Type B pancreatic cell (in vitro differentiated cells): ENCODE results near the gene CNOT2. TPM values are rescaled to one million over a fixed set of nuclear protein-coding genes. Genes with fewer than 3 reads are reported as not detected.
"Not testable (repeated sequence)": the region's sequence is repeated elsewhere in the genome, so short reads cannot be mapped to it uniquely, and the experiment has no call there.

ENCODE experiments used
- DNase-seq: peaks from one replicate; pipeline ENCODE4 v3.0.0; 2021; ENCODE audit warnings: mixed read lengths; ENCODE audit not compliant: unreplicated experiment; ENCODE audit errors: extremely low spot score
- H3K27ac Mint-ChIP-seq: 2 replicates; pipeline ENCODE4 v1.8.0; 2021; ENCODE audit warnings: mild to moderate bottlenecking, mixed read lengths
- H3K27me3 Mint-ChIP-seq: 2 replicates; pipeline ENCODE4 v1.8.0; 2021; ENCODE audit warnings: mixed read lengths
- H3K36me3 Mint-ChIP-seq: 2 replicates; pipeline ENCODE4 v1.8.0; 2021; ENCODE audit warnings: mixed read lengths
- H3K4me1 Mint-ChIP-seq: one replicate; pipeline ENCODE4 v1.8.0; 2021; ENCODE audit warnings: mixed read lengths; ENCODE audit not compliant: unreplicated experiment
- H3K4me3 Mint-ChIP-seq: 2 replicates; pipeline ENCODE4 v1.8.0; 2021; ENCODE audit warnings: mild to moderate bottlenecking, mixed read lengths
- H3K9me3 Mint-ChIP-seq: 2 replicates; pipeline ENCODE4 v1.8.0; 2021; ENCODE audit warnings: mixed read lengths
- CTCF ChIP-seq: fragments of 200-600 bp; sonication (generic); conservative IDR thresholded peaks from 2 replicates; pipeline ENCODE4 v1.5.0; 2021; ENCODE audit warnings: antibody characterized with exemption, mild to moderate bottlenecking
- total RNA-seq: library from RNA; stranded (reverse); gene quantifications from 2 replicates; pipeline ENCODE4 v1.2.1, GENCODE V29; 2021; ENCODE audit warnings: low replicate concordance

The CNOT2 gene
- total RNA-seq, 1 donor from 2014 or later, result 83.9 TPM

- no peak overlapping the region for H3K4me3 Mint-ChIP-seq
- no peaks in the 10 kb centered on the region for H3K27me3 Mint-ChIP-seq
- H3K36me3 Mint-ChIP-seq, result peaks cover 41% of the 10 kb centered on the region
- H3K27ac Mint-ChIP-seq, result no peak overlapping the region
- H3K9me3 Mint-ChIP-seq, result peaks cover 6% of the 10 kb centered on the region
- no peak for TF ChIP-seq CTCF
- DNase-seq, result no peak
- peaks cover 13% of the 10 kb centered on the region for H3K4me1 Mint-ChIP-seq
Measured at GRCh38 chr12:70278945-70279344, 35.7 kb downstream of the CNOT2 start.

- H3K4me1 Mint-ChIP-seq, result no peaks in the 10 kb centered on the region
- no peaks in the 10 kb centered on the region for H3K9me3 Mint-ChIP-seq
- DNase-seq, result no peak
- peaks cover 37% of the 10 kb centered on the region for H3K36me3 Mint-ChIP-seq
- H3K27ac Mint-ChIP-seq, result no peak overlapping the region
- TF ChIP-seq CTCF, result no peak
- H3K27me3 Mint-ChIP-seq, result no peaks in the 10 kb centered on the region
- H3K4me3 Mint-ChIP-seq, result no peak overlapping the region
Measured at GRCh38 chr12:70283232-70283631, 40.0 kb downstream of the CNOT2 start.

- peaks cover 44% of the 10 kb centered on the region for H3K36me3 Mint-ChIP-seq
- peaks cover 4% of the 10 kb centered on the region for H3K4me1 Mint-ChIP-seq
- no peaks in the 10 kb centered on the region for H3K27me3 Mint-ChIP-seq
- no peak overlapping the region for H3K4me3 Mint-ChIP-seq
- no peak overlapping the region for H3K27ac Mint-ChIP-seq
- DNase-seq, result no peak
- H3K9me3 Mint-ChIP-seq, result no peaks in the 10 kb centered on the region
- no peak for TF ChIP-seq CTCF
Measured at GRCh38 chr12:70288817-70289216, 45.6 kb downstream of the CNOT2 start.

GRCh38 chr12:70290116-70290515, 46.9 kb downstream of the CNOT2 start:
- TF ChIP-seq CTCF, result no peak
- peaks cover 50% of the 10 kb centered on the region for H3K36me3 Mint-ChIP-seq
- H3K27ac Mint-ChIP-seq, result no peak overlapping the region
- no peaks in the 10 kb centered on the region for H3K9me3 Mint-ChIP-seq
- DNase-seq, result no peak
- no peaks in the 10 kb centered on the region for H3K27me3 Mint-ChIP-seq
- peaks cover 4% of the 10 kb centered on the region for H3K4me1 Mint-ChIP-seq
- no peak overlapping the region for H3K4me3 Mint-ChIP-seq

DNA sequence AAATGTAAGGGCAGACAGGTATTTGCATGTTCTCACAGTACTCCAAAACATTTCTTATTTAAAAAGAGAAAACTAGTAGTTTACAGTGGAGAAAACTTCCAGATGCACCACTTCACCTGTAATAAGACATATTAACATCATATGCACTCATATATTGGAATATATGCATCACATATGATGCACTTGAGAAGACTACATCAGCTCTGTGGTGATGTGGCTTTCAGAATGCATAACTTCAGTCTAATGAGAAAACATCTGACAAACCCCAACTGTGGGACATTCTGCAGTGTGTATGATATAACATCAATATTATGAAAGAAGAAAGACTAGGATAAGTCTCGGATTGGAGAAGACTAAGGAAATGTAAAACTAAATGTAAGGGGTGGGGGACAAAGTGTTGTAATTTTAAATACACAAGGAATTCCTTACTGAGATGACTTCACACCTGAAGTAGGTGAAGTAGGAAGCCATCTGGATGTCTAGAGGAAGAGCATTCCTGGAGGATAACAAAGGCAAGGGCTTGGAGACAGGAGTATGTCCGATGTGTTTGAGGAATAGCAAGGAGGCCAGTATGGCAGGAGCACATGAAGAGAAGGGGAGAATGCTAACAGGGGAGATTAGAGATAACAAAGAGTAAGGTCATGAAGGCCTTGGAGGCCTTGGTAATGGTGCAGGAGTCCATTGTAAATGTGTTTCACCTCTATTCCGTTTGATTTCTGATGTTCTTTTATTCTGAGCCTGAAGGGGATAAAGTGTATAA, 49.0 kb downstream of the CNOT2 start:
- TF ChIP-seq CTCF, result no peak
- peaks cover 42% of the 10 kb centered on the region for H3K36me3 Mint-ChIP-seq
- peak overlapping the region; percentile 10 for H3K27ac Mint-ChIP-seq
- peaks cover 4% of the 10 kb centered on the region for H3K4me1 Mint-ChIP-seq
- no peaks in the 10 kb centered on the region for H3K9me3 Mint-ChIP-seq
- no peak overlapping the region for H3K4me3 Mint-ChIP-seq
- H3K27me3 Mint-ChIP-seq, result no peaks in the 10 kb centered on the region
- DNase-seq, result no peak

DNA sequence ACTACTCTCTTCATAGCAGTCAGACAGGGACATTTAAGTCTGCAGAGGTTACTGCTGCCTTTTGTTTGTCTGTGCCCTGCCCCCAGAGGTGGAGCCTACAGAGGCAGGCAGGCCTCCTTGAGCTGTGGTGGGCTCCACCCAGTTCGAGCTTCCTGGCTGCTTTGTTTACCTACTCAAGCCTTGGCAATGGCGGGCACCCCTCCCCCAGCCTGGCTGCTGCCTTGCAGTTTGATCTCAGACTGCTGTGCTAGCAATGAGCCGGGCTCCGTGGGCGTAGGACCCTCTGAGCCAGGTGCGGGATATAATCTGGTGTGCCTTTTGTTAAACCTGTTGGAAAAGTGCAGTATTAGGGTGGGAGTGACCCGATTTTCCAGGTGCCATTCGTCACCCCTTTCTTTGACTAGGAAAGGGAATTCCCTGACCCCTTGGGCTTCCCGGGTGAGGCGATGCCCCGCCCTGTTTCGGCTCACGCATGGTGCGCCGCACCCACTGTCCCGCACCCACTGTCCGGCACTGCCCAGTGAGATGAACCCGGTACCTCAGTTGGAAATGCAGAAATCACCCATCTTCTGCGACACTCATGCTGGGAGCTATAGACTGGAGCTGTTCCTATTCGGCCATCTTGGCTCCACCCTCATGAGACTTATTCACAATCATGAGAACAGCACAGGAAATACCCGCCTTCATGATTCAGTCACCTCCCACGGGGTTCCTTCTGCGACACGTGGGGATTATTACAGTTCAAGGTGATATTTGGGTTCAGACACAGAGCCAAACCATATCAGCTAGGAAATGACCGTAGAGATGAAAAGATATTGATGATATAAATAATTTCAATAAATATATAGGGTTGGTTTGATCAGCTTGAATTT, 61.7 kb downstream of the CNOT2 start:
- not testable (repeated sequence) for H3K27ac Mint-ChIP-seq, H3K4me1 Mint-ChIP-seq, H3K4me3 Mint-ChIP-seq, DNase-seq, H3K27me3 Mint-ChIP-seq, H3K9me3 Mint-ChIP-seq
- H3K36me3 Mint-ChIP-seq, result peaks cover 40% of the 10 kb centered on the region
